Measurements from ENCODE around the gene INPP5A.
A peak's percentile ranks its signal among the peaks of the same experiment; 100 is the strongest.
"Not testable (repeated sequence)": the region's sequence is repeated elsewhere in the genome, so short reads cannot be mapped to it uniquely, and the experiment has no call there.

The INPP5A gene

GRCh38 chr10:132777441-132777840 lies 239.9 kb downstream of the INPP5A start:
- DNase-seq, result no peak

GRCh38 chr10:132779549-132780294 lies 242.1 kb downstream of the INPP5A start:
- DNase-seq, result no peak

- no peak for DNase-seq
Measured at GRCh38 chr10:132780356-132780755, 242.8 kb downstream of the INPP5A start.

DNA sequence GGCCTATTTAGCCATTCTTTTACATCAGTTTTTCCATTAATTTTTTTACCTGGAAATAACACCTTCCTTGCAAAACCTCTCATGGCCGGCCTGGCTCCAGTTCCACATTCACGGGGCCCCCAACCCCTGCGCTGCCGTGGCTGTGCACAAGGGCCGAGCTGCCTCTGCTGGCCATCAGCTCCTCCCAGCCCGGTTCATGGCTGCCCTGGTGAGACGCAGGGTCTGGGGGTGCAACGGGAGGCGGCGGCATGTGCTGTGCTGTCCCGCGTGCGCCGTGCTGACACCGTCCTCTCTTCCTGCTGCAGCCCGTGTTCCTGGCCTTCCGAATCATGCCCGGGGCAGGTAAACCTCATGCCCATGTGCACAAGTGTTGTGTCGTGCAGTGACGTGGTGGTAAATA lies 244.0 kb downstream of the INPP5A start:
- no peak for DNase-seq

DNA sequence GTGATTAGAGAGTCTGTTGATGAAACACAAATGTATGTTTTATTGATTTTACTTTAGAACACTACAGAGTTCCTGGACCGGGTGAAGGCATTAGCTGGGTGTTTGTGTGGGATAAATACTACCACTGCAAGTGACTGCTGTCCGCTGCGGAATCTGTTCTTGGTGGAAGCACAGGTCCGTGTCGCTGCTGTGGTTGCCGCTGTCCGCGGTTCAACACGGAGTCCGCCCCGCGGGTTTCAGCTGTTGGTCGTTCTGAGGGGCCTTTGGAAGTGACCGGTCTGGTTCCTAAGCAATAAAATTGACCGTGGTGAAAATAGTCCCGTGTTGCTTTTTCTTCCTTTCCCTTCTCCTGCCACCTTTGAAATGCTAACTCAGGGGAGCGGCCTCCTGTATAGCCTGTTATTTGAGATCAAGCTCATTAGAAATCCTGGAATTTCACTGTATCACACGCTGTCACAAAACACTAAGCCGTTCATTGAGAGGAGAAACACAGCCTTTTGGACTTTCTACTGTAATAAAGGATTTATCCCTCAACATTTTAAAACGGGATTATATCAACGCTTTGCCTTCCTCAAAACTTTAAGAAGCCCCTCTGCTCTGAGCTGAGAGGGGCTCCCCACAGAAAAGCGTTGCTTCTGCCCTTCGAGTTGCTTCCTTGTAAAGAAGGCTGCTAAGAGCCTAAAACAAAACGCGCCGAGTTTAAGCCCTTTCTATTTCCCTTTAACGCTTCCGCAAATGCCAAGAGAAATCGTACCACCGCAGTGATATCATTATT lies 245.8 kb downstream of the INPP5A start:
- no peak for DNase-seq

- no peak for DNase-seq
Measured at GRCh38 chr10:132783940-132784865, 246.6 kb downstream of the INPP5A start.

DNA sequence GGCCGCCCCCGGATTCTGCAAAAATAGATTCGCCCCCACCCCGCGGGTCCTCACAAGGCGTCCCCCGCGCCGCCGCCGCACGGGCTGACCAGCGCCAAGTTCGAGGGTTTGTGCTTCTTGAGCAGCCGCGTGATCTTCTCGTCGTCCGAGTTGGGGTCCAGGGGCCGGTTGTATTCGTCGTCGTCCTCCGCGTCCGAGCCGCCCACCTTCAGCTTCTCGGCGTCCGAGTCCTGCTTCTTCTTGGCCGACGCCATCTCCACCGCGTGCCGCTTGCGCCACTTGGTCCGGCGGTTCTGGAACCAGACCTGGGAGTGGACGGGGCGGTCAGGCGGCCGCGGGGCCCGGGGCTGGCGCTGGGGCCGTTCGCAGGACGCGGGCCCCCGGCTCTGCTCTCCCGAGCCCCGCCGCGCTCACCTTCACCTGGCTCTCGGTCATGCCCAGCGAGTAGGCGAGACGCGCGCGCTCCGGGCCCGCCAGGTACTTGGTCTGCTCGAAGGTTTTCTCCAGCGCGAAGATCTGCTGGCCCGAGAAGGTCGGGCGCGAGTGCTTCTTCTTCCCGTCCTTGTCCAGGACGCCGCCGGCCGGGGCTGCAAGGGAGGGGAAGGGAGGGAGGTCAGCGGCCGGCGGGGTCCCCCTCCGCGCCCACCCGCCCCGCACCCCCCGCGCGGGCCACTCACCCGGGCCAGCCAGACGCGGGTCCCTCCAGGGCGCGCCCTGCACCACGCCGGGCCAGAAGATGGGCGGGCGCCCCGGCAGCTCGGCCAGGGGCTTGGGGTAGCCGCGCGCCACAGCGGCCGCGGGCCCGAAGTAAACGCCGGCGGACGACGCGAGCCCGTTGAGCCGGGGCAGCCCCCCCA lies 247.5 kb downstream of the INPP5A start:
- peak; percentile 29 for DNase-seq

- no peak for DNase-seq
Measured at GRCh38 chr10:132785723-132786475, 248.3 kb downstream of the INPP5A start, which contains the start of gene NKX6-2. TSS of gene NKX6-2 (minus strand) at chr10:132786147. CDS start at chr10:132785948, 199 bp downstream.

DNA sequence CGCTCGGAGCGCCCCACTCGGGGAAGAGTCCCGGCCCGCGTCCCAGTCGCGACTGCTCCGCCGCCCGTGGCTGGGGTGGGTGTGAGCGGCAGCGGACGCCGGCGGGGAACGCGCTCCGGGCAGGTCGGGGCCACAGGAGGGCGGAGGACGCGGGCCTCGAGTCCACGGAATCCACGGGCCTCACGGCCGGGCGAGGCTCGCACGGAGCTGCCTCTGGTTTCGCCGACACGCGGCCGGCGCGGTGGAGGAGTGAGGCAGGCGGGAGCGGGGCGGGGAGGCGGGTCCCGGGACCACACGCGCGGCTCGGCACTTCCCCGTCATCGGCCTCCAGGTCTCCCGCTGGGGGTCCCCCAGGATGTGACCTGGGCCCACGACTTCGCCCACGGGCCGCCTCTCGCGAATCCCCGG lies 248.9 kb downstream of the INPP5A start:
- no peak for DNase-seq

DNA sequence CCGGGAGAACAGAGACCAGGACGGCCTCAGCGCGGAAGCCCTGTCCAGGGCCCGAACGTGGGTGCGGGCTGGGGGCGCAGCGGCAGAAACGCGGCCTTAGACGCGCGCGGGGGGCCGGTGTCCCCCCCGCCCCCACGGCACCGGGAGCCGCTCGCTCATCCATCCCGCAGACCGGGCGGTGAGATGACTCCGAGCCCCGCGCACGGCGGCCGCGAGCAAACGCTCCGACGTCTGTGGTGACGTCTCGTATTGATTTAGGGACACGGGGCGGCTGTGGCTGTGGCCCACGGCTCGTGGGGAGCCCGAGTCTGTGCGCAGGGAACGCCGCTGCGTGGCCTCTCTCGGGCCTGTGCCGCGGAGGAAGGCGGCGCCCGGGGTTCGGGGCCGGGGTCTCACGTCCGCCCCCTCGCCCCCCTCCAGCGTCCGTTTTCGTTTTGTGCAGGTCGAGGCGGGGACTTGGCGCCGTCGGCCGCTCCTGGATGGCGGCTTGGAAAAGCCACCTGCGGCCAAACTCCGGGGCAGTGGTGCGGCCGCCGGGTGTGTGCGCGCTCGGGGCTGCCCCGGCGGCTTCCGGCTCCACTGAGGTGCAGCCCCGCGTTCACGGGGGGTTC lies 249.4 kb downstream of the INPP5A start:
- DNase-seq, result no peak

DNA sequence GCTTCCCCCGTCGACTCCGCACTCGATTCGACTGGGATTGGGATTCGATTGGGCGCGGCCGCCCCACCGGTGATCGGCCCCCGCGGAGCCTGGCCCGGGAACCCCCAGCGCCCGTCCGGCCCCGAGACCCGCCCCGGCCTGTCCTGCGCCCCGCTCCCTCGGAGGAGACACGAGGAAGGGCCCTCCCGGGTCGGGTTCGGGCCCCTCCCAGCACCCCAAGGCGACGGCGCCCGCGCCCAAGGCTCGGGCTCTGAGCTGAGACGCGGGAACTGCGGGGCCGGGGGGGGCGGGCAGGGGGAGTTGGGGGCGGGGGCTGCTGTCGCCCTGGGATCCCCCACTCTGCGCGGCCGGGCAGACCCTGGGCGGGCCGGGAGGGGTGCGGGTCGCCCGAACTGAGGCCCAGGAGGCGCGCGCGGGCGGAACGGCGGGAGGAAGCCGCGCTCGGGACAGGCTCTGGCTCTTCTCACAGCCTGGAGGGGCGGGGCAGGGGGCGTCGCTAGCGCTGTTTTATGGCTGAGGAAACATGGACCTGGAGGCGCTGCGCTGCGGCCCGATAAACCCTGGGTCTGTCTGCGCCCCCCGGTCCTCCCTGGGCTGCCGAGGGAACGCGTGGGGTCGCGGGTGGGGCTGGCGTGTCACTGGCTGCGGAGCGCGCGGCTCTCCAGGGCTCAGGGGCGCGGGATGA lies 250.1 kb downstream of the INPP5A start:
- peak; percentile 51 for DNase-seq

DNA sequence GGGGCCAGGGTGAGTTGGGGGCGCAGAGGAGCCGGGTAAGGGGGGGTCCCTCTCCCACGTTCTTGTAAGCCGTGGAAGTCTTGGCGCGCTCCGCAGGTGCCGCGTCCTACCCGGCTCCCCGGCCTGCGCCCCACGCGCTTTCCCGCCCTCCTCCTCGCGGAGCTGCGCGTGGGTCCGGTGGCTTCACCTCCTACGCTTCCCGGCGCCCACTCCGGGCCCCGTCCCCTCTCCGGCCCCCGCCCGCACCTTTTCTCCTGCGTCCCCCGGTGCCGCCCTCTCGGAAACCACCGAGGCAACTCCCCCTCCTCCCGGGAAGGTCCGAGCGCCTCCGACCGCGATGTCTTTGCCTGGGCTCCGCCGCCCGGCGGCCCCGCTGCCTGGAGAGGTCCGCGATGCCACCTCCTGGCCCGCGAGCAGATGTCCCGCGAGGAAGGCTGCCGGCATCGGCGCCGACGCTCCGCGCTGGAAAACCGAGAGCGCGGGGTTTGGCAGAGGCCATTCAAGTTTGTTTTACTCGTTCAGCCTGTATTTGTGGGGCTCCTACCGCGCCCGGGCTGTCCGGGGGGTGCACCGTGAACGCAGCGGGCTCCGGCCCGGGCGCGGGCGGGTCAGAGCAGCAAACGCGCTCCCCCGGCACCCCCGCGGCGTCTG lies 250.7 kb downstream of the INPP5A start:
- DNase-seq, result peak; percentile 24

- DNase-seq, result no peak
Measured at GRCh38 chr10:132788831-132789219, 251.2 kb downstream of the INPP5A start.

- DNase-seq, result no peak
Measured at GRCh38 chr10:132789659-132790148, 252.1 kb downstream of the INPP5A start.

- no peak for DNase-seq
Measured at GRCh38 chr10:132790470-132790869, 252.9 kb downstream of the INPP5A start.

GRCh38 chr10:132790934-132791829 lies 253.6 kb downstream of the INPP5A start:
- DNase-seq, result no peak

DNA sequence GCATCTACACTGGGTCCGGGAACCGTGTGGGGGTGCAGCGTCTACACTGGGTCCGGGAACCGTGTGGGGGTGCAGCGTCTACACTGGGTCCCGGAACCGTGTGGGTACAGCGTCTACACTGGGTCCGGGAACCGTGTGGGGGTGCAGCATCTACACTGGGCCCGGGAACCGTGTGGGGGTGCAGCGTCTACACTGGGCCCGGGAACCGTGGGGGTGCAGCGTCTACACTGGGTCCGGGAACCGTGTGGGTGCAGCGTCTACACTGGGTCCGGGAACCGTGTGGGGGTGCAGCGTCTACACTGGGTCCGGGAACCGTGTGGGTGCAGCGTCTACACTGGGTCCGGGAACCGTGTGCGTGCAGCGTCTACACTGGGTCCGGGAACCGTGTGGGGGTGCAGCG lies 254.5 kb downstream of the INPP5A start:
- DNase-seq, result not testable (repeated sequence)

GRCh38 chr10:132792796-132793195 lies 255.2 kb downstream of the INPP5A start:
- no peak for DNase-seq

All from activated CD4-positive, alpha-beta T cell treated with anti-CD3 and anti-CD28 coated beads for 48 hours (primary cell).